Coronary artery (tissue), 2 donors: ENCODE results near the gene NEURL3.

Experiments used
- DNase-seq: peaks from one replicate; pipeline ENCODE4 v3.0.0-alpha.2; 2017; ENCODE audit warnings: low spot score
- H3K27ac ChIP-seq, 2 donors: fragments of 200-600 bp; sonication (generic); one replicate each; pipeline ENCODE4 v1.5.1; 2016 to 2019
- H3K4me3 ChIP-seq: fragments of 200-600 bp; sonication (generic); 2 replicates; pipeline ENCODE4 v1.5.1; 2016; ENCODE audit warnings: mild to moderate bottlenecking, moderate library complexity
- TF ChIP-seq, protein P1 (sequence below): fragments of 200-600 bp; sonication (generic); IDR thresholded peaks from one replicate; pipeline ENCODE4 v1.5.1; 2019; ENCODE audit warnings: antibody characterized with exemption

The NEURL3 gene

DNA sequence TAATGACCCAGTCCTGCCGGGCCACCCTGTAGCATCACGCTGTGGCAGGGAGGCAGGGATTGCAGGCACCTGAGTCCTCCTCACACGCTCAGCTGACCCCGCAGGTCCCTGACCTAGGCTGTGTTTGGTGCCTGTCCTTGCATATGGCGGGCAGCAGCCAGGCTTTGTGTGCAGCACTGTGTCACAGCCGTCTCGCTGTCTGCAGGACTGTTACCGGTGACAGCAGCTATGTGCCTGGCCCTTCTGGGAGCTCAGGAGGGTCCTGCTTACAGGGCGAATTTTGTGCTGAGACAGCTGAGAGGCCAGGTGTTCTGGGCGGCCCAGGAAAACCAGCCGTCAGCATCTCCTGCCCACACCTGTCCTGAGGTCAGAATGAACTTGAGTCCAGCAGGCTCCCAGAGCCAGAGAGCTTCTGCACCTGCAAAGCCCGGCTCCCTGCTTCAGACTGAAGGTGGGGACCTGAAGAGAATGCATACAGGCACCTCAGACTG, 21.0 kb upstream of the NEURL3 start:
- Histone ChIP-seq H3K27ac (peak overlapping the region in 1 of 2 donors; percentile 94), H3K4me3 (no peak overlapping the region)
- TF ChIP-seq, protein P1, sequence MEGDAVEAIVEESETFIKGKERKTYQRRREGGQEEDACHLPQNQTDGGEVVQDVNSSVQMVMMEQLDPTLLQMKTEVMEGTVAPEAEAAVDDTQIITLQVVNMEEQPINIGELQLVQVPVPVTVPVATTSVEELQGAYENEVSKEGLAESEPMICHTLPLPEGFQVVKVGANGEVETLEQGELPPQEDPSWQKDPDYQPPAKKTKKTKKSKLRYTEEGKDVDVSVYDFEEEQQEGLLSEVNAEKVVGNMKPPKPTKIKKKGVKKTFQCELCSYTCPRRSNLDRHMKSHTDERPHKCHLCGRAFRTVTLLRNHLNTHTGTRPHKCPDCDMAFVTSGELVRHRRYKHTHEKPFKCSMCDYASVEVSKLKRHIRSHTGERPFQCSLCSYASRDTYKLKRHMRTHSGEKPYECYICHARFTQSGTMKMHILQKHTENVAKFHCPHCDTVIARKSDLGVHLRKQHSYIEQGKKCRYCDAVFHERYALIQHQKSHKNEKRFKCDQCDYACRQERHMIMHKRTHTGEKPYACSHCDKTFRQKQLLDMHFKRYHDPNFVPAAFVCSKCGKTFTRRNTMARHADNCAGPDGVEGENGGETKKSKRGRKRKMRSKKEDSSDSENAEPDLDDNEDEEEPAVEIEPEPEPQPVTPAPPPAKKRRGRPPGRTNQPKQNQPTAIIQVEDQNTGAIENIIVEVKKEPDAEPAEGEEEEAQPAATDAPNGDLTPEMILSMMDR = no peak
- no peak for DNase-seq

DNA sequence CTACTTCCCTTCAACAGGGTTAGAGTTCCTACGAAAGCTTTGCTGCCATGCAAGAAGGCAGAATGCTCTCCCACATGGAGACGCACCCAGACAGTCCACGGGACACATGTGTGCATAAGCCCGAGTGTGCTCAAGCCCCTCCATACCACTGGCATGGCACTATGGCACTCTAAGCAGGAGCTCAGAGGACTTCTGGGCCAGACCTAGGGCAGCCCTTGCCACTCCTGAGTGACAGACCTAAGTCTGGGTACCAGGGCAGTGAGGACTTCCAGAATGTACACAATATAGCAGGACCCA, 20.0 kb upstream of the NEURL3 start:
- Histone ChIP-seq H3K4me3 (no peak overlapping the region), H3K27ac (no peak overlapping the region)
- TF ChIP-seq, protein P1 = no peak
- DNase-seq = no peak

DNA sequence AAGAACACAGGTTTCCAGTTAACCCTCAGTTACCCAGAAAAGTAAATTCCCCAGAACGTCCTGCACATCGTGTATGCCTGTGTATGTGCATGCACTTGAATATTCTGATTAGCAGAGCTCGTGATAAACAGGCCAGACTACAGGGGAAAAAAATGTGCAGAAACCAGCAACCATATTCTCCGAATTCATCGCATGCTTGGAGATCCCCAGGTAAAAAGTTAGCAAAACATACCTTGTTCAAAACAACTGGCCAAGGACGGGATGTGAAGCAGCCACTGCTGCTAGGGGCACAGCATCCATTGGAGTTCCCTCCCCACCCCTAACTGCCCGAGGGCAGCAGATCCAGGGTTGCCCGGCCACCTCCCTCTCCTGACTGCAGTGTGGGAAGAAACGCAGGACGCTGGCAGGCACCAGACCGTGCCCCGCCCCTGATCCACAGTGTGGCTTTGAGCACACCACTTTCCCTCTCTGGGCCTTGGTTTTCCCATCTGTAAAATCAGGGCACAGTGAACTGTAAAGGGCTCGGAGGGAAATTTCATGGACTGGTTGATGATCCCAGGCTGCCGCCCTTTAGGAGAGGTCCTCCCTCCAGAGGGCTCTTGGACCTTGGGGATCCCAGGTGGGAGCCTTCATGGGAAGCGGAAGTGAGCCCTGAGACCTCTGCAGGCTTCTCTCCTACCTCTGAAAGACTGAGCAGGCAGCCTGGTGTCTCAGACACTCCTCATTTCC, 19.5 kb upstream of the NEURL3 start:
- Histone ChIP-seq H3K4me3 (no peak overlapping the region), H3K27ac (no peak overlapping the region)
- DNase-seq = no peak
- TF ChIP-seq, protein P1 = no peak

DNA sequence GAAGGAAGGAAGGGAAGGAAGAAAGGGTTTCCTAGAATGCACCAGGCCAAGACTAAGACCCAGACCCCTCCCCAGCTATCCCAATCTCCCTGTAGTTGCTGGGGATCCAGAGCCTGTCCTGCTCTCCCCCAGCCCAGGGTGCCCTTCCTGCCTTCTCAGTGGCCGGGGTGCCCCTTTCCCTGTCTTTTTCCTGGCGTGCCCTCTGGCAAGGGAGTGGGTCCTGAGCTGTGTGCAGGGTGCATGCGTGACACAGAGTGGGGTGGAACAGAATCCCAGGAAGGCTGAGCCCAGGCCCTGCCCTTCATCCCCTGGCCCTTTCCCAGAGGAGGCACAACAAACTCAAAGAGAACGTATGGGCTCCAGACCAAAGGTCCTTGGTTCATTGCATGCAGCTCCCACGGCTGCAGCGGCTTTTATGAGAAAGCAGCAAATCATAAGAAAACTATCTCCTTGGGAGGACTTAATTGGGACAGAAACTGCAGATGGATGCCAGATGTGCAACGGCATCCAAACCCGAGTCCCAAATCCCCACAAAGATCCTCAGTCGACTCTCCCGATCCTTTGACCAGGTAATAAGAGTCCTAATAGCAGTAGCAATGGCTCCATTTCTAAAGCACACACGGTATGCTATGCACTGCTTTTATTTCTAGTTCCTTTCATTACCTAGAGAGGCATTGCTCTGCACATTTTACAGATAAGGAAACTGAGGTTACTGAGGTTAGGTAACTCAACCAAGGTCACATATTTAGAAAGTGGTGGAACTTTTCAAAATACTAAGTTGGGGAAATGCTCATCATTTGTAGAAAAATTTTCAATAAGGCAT, 18.7 kb upstream of the NEURL3 start:
- Histone ChIP-seq H3K4me3 (no peak overlapping the region), H3K27ac (no peak overlapping the region)
- TF ChIP-seq, protein P1 = no peak
- no peak for DNase-seq

DNA sequence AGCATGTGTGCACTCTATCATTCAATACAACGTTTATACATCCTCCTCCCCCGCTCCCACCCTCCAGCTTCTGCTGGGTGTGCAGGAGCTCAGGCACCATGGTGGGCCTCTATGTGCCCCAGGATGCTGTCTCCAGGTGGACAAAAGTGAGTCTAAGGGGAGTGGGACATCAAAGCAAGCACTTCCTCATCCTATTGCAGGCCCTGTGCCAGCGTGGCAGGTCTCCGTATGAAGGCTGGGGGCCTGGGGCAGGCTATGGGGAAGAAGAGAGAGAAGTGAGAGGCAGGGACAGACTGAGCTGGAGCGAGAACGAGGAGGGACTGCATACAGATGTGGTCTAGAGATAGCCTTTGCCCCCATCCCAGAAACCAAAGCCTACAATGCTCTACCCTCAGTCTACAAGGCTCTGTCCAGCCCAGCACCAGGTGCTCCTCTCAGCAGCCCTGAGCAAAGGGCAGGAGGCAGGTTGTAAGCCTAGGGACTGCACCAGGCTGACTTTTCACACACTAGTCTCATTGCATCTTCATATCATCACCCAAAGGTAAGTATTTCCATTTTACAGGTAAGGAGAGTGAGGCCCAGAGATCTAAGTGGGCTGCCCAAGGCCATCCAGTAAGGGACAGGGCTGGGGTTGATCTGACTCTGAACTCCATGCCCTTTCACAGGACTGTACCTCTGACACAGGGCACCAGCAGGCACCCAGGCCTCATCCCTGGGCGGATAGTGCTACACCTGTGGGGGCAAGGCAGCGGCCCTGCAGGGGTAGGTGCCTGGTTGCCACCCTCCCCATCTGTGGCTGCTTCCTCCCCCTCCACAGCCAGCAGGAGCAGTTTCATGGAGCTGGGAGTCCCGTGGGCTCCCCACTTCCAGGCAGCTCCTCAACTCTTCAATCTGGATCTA, 17.4 kb upstream of the NEURL3 start:
- H3K4me3 ChIP-seq = no peak overlapping the region
- TF ChIP-seq, protein P1 = no peak
- DNase-seq = no peak
- H3K27ac ChIP-seq = no peak overlapping the region

DNA sequence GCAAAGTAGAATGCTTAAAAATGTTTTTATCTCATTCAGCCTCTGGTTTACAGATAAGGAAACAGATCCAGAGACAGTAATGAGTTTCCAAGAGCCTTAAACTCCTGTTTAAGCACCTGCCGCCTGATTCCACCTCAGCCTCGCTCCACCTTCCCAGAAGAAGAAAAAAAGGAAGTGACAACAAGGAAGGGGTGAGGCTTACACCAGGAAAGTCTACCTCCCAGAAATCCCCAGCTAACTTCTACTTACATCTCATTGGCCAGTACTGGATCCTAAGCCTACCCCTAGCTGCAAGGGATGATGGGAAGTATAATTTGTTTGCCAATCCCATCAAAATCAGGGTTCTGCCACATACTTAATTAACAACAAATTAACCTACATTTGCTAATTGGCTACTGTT, 16.1 kb upstream of the NEURL3 start:
- TF ChIP-seq, protein P1 = no peak
- DNase-seq = no peak
- Histone ChIP-seq H3K27ac (no peak overlapping the region), H3K4me3 (no peak overlapping the region)
